NCI-H748 treated with DMSO at 0.1 percent for 48 hours (cell line): ENCODE measurements around the gene FTO.

Experiments
- DNase-seq: peaks from one replicate; lab custom pipeline; 2025; lab: John Stamatoyannopoulos, UW

The FTO gene

DNA sequence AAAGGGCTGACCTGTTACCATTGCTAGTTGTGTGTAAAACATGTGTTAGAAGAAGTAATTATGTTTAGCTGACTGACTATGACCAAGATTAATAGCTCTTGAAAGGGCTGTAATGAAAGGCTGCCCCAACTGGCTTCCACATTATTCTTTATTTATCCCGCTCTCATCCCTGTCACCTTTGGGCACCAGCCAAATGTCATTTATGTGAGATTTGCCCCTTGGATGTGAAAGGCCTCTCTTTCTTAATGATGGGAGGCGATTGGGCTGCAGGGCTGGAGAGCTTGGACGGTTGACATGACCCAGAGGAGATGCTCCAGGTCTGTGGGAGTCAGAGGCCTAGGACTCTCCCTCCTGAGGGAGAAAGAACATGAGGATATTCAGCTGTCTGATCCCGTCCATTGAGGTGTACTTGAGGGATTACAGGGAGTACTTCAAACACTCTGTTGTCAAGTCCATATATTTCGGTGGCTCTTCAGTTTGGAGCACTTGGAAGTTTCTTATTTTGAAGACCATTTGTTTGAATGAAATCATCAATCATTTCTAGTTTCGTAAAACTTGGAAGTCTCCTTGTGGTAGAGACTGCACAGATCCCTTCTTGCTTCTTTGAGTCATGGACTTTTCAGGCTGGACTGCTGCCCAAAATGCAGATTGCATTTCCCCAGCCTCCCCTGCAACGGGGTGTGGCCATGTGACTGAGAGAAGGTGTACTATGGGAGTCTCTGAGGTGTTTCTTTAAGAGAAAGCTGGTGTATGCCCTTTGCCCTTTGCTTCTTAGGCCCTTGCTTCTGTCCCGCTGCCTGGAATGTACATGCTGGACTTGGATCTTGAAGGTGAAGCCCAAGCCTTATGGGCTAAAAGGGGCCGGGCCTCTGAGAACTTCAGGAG lies 51.3 kb downstream of the FTO start:
- DNase-seq: peak; percentile 68

DNA sequence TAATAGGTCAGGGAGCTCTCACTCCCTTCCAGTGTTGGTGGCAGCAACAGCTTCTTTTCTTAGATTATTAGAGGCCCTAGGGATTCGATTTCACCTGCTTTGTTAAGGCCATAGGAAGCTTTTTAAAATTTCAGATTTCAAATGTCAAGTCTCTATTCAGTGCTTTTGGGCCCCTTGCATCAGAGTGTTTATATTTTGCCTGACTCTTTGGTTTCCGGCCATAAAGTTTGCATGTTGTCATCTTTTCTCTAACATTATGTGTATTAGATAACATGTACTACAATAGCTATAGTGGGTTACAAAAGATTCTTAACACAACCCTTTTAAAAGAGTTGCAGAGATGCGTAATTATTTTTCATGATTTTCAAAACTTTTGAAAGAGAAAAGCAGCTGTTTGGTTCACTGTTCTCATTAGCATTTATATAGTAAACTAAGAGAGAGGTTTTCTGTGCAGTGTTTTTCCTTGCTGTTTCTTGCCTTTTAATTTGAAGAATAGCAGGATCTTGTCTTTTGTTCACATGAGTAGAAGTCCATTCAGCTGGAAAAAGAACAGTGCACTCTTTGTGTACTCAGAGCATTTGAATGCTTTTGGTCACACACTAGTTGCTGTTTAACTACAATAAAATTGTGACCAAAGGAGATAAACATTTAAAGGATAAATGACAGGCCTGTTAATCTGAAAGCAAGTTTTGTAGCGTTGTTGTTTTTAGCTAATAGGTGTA lies 52.5 kb downstream of the FTO start:
- DNase-seq: peak; percentile 11

DNA sequence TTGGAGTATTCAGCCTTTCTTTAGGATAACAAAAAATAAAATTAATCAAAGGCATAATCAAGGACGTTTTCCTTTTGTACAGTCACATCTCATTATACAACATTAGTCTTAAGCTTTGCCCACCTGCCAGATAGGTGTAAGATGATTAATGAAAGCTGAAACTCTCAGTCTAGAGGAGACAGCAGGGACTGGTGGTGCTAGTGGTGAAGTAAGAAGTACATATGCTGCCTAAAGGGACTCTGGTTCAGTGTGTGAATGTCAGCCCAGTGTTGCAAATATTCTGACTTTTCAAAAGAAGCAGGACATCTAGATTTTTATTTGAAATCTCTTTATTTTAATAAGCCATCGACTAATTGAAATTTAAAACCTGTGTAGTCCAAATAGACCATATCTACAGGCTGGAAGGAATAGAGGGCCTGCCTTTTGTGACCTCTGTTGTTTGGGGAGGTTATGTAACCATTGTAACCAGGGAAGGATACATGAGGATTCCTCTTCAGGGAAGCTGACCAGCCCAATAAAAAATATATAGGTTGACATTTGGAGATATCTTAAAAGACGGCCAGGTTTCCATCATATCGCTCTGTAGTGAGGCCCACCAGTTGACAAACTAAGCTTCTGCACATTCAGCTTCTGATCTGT lies 54.1 kb downstream of the FTO start:
- DNase-seq: no peak

DNA sequence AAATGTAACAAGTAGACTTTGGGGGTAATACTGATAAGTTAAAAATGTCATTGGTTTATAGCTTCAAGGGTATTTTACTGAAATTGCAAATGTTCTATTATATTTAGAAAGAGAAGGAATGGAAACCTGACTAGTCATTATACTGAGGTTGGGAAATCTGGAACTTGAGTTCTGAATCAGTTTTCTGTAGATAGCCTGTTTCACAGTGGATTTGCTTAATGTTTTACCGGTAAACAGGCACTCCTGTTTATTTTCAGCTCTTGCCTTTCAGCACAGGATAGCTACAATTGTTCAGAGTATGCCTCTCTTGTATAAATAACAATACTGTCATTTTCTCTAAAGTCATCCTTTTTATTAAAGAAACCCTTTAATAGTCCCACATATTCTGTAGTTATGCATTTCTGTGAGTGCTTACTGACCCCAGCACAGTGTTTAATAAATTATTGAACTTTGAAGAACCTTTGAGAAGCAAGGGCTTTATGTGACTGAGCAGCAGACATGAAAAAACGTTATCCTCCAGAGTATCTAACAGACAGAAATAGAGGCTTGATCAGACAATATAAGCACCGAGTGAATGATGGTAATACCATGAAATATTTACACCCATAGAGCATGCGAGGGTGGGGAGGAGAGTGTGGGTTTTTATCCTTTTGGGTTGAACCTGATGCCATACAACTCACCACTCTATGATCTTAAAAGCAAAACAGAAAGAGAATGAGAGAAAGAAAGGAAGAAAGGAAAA lies 58.2 kb downstream of the FTO start:
- no peak for DNase-seq

DNA sequence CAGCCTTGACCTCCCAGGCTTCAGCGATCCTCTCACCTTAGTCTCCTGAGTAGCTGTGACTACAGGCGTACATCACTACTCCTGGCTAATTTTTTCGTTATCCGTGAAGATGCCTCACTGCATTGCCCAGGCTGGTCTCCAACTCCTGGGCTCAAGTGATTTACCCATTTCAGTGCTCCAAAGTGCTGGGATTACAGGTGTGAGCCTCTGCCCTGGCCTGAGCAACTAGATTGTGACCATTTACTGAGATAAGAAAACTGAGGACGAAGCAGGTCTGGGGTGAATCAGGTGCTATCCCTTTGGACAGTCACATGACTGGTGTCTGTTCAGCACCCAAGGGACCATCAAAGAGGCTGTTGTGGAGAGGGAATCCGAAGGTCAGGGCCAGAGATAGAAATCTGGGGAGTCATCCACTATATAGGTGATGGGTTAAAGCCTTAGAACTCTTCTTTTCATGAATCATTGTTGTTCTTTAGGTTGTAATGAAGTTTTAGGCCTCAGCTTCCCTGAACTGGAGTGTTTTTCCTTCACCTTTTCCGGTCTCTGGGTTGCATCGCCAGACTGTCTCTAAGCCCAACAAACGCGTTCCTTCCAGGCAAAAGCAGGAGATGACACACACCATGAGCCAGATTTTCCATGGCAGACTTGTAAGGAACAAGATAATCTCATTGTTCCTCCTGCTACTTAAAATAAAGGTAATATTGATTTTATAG lies 62.5 kb downstream of the FTO start:
- DNase-seq: no peak

DNA sequence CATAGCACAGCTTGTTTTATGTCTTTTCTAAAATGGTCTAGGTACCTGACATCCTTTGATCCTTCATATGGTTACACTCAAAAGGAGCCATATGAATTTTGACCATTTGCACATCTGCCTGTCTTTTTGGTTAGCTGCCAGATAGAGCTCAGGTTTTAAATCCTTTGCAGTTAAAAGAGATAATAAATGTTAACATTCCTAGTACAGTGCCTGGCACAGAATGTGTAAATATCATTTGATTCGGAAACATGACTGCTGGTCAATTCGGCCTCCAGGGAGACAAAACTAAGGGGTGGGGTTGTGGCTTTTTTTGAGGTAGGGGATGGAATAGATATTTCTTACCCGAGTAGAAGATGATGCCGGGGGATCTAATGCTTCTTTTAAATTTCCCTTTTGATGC lies 64.2 kb downstream of the FTO start:
- no peak for DNase-seq

DNA sequence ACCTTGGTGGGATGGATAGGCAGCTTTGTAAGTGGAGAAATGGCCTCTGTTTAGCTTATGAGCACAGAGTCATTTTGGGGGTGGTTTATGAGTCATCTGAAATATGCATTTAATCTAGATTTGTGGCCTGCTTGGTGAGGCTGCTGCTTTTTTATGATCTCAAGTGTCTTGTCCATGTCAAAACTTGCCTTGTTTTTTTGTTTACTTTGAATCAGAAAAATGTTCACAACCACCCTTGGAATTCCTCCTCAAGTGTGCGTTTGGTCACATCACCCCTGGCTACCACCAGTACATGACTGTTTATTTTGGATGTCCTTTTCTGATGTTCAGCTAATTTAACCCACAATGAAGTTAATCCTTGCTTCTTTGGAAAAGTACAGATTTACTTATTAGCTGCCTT lies 64.6 kb downstream of the FTO start:
- no peak for DNase-seq

DNA sequence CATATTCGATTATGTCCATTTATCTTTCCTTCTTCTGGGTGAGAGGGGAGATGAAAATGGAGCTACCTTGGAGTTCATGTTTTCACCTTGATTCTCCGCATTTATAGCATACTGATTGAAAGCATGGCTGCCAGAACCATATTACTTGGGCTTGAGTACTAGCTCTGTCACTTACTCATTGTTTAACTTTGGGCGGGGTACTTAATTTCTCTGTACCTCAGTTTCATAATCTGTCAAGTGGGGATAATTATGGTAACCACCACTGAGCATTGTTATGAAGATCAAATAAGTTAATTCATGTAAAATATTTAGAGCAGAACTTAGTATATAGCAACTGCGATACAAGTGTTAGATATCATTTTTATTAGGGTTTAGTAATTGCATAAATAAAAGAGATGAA lies 65.2 kb downstream of the FTO start:
- DNase-seq: no peak

DNA sequence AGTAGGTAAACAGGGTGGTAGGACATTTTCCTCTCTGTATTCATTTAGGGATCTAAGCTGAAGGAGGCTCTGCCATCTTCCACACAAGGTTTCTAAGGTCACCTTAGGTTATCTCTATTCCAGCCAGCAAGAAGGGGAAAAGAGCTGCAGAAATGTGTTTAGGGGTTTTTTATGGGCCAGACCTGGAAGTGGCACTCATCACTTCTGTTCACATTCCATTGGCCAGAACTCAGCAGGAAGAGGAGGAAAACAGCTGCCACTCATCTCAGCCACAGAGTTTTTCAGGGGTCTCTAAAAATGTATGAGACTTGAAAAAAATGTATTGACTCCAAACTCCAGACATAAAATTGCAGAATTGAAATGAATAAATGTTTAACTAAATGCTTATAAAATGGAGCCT lies 65.8 kb downstream of the FTO start:
- no peak for DNase-seq

DNA sequence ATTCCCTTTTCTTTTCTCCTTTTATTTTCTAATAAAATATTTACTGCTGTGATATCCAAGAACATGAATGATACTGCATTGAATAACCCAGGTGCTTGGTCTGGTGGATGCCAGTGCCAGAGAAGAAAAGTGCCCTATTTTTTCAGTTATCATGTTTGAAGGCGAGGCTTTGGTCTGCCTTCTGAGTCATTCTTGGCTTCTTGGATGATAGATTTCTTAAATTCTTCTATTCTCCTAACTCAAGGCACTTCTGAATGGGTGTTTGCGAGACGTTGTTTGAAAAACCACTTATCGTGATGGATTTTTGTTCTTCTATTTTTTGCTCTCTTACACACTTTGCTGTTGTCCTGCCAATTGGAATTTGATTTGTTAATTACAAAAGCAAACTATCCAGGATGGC lies 66.7 kb downstream of the FTO start:
- DNase-seq: no peak

DNA sequence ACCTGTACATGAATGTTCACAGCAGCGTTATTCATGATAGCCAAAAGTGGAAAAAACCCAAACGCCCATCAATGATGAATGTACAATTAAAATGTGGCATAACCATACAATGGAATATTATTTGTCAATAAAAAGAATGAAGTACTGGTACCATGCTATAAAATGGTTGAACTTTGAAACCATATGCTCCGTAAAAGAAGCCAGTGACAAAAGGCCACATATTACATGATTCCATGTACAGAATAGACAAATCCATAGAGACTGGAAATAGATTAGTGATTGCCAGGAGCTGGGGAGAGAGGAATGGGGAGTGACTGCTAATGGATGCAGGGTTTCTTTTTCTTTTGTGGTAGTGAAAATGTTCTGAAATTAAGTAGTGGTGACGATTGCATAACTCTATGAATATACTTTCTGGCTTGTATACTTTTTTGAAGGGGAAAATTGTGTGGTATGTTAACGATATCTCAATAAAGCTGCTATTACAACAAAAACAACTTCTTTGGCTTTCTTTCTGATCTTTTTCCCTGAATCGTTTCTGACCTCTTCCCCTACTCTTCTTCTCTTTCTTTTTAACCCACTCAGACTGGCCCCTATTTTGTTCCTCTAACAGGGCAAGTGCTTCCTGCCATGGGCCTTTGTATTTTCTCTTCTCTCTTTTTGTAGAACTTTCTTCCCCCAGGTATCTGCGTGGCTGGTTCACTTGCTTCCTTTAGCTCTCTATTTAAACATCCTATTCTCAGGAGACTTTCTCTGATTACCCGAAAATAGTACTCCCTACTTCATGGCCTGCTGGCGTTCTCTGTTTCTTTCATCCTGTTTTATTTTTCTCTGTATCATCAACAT lies 67.9 kb downstream of the FTO start:
- no peak for DNase-seq

DNA sequence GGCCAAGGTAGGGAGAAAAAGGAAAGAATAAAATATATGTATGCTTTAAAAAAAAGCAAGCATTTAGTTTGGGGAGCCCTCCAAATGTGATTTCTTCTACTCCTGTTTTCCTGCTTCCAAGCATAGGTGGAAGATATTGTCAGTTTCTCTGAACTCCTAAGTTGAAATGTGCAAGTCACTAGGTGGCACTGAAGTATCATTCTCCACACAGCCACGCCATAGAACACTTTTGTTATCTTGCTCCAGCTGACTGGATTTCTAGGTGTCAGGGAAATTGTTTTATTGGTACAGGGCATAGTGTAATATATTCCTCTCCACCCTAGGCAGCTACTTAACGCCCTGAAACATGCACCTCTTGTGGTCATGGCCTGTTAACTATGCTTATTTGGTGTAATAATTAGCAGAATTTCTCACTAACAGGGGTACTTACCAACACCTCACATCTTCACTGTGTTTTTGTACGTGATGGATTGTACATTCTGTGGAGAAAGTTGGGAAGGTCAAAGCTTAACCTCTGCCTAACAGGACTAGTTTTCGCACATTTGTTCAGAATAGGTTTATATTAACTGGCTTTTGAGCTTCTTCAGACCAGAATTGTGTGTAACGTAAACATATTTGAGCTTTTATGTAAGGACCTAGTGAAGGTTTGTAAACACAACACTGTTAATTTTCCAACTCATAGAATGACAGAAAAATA lies 69.3 kb downstream of the FTO start:
- peak; percentile 56 for DNase-seq

DNA sequence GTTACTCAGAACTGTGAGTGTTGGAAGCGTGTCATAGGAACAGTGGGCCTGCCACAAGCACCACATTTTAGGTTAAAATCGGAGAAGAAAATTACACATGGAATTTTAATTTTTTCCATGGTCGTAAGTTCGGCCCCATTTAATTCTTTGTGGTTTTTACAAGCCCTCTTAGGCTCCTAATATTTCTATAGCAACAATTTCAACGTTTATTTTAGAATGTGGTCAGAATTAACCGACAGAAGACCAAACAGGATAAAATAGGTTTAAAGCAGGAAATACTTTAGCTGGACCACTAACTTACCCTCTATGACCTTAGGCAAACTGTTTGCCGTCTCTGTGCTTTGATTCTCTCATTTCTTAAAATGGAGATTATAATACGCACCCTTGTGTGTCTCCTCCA lies 69.9 kb downstream of the FTO start:
- DNase-seq: no peak

DNA sequence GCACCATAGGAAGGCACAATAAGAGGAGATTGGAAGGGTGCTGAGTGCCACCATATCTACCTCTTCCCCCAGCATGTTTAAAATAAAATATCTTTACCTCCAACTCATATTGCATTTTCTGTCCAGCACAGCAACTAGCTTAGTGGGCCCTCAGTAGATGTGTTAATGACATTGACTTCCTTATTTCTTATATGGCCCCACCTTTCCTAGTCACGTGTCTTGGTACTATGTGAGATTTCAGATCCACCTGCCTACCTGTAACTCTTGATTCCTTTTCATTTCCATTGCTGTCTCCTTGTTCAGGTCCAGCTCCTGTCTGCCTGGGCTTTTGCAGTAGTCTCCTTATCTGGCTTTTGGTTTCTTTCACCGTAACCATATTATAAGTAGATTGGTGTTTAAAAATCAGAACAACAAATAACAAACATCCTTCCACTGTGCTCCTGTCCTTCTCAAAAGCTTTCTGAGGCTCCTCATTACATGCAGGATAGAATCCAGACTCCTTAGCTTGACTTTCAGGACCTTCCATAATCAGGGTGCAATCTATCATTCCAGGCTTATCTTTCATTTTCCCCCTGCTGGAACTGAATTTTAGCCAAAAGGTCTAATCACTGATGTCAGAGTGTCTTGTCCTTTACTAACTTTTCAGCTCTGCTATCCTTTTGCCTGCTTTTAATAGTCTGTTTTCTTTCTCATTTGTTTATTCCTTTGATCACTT lies 71.3 kb downstream of the FTO start:
- no peak for DNase-seq

DNA sequence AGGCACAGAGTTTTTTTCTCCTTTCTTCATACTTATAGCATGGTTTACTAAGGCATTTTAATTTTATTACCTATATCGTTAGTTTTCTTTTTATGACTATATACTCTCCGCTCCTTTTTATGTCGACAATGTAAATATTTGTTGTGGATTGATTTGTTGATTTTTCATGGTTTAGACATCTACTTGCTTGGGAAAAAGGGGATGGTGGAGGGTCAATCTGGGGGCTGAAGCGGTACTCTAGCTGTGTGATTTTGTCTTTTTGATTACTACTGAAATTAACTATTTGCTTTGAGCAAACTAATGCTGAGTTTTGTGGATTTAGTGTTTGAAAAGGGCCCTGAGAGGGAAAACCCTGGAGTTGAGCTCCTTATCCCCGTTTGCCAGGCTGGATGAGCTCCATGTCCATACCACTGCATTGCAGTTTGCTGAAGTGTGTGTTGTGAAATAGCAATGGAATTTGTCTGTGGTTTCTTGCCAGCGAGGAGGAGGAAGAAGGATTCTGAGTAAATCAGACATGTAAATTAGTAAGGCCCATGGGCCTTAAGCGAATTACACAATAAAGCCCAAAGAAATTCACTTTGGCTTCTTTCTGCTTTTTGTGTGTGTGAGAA lies 72.0 kb downstream of the FTO start:
- DNase-seq: peak; percentile 47

DNA sequence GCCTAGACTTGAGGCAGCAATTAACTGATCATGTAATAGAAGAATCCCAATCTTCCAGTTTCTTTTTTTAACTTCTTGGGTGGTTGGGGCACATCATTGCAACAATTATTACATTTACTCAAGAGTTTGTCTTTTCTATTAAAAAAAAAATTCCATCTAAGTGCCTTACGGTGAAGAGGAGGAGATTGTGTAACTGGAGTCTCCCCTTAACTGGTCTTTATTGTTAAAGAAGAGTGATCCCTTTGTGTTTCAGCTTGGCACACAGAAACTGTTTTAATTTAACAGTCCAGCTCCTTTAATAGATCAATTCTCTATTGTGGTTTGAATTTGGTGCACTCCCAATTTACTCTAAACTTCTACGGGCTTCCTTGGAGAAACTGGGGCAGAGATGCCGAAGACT lies 75.2 kb downstream of the FTO start:
- no peak for DNase-seq

DNA sequence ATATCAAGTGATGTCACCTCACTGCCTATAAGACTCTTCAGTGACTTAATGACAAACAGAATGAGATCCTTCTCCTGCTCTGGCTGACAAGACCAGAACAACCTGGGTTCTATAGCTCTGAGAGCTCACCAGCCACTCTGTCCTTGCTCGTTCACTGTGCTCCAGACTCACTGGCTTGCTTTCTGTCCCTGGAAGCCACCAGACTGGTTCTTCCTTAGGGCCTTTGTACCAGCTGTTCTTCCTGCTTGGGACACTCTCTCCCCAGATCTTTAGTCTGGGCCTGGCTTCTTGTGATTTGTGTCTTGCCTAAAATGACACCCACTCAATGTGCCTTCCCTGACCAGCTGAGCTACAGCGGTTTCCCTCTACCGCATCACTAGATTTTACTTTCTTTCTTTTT lies 76.1 kb downstream of the FTO start:
- DNase-seq: no peak

DNA sequence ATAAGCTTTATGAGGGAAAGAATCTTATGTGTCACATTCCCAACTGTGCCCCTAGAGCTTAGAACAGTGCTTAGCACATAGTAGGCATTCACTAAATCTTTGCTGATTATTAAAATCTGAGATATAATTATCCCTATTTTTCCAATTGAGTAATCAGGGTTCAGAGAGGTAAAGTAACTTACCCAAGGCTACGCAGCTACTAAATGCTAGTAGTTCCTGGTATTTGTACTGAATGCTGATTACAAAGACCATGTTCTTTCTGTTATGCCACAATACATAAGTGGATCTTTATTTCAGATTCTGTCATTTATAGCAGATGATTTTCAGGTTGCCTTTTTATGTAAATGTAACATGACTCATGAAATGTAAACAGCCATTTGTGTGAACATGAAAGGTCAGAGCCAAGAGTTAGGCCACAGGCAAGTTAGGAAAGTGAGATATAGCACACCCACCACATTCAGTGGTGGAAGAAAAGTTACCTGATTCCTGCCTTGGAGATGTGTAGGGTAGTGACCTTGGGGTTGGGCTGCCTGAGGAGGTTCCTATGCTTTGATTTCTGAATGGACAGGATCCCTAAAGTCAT lies 77.2 kb downstream of the FTO start:
- DNase-seq: no peak

DNA sequence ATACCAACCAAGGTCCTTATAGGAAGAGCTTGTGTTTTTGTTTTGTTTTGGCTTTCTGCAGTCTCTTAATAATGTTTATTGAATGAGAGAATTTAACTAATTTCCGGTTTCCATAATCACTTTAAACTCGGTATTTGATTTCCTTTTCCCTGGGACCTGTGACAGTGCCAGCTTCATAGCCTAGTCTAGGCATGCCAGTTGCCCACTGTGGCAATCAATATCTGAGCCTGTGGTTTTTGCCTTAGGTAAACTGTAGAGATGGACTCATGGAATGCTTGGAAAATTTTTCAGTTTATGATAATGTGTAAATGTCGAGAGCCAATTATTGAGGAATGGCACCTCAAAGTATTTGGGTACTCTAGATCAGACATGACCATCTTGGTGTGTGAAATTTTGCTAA lies 78.2 kb downstream of the FTO start:
- no peak for DNase-seq
